Panc1 (cell line): ENCODE measurements around the gene POLQ. TPM values are rescaled to one million over a fixed set of nuclear protein-coding genes. Genes with fewer than 3 reads are reported as not detected.

ENCODE experiments used
- ATAC-seq: fragments of 200-7000 bp; cut with Tn5 transposase; 2 replicates; pipeline ENCODE4 v1.9.1; 2020; ENCODE audit warnings: mild to moderate bottlenecking, moderate library complexity
- BruUV-seq: library from RNA; stranded (reverse); fragments of 400-500 nt; replicated peaks from 2 replicates; lab custom pipeline; 2021; lab: Mats Ljungman, UMichigan
- CTCF ChIA-PET: fragments of 300-600 bp; sonication (Branson Sonifier 250); formaldehyde crosslinking; loops from one replicate; lab custom pipeline; 2022; ENCODE audit warnings: antibody characterized with exemption; lab: Charles Lee
- POLR2A ChIA-PET: fragments of 300-600 bp; sonication (Branson Sonifier 250); formaldehyde crosslinking; loops from one replicate; lab custom pipeline; 2022; ENCODE audit warnings: antibody characterized with exemption; lab: Charles Lee
- DNase-seq: peaks from one replicate; pipeline ENCODE4 v3.0.0-alpha.2; 2010; ENCODE audit warnings: low read depth, low spot score
- H3K27ac ChIP-seq: 2 replicates; pipeline ENCODE4 v1.5.1; 2011; ENCODE audit warnings: mild to moderate bottlenecking, low read length, inconsistent platforms
- H3K27me3 ChIP-seq: fragments of 200-500 bp; sonication (Bioruptor generic); 2 replicates; pipeline ENCODE4 v1.6.0; 2014; ENCODE audit warnings: low read length, inconsistent platforms; ENCODE audit not compliant: control insufficient read depth, insufficient read depth
- H3K36me3 ChIP-seq: fragments of 200-500 bp; sonication (Bioruptor generic); 2 replicates; pipeline ENCODE4 v1.5.1; 2014; ENCODE audit warnings: inconsistent platforms, mild to moderate bottlenecking, low read length, moderate library complexity; ENCODE audit not compliant: control insufficient read depth, insufficient read depth
- H3K4me1 ChIP-seq: 2 replicates; pipeline ENCODE4 v1.5.1; 2011; ENCODE audit warnings: inconsistent platforms, mild to moderate bottlenecking, low read length, moderate library complexity; ENCODE audit not compliant: control insufficient read depth, insufficient read depth
- H3K4me3 ChIP-seq, 2 experiments: 2 replicates each; pipeline ENCODE4 v1.5.1; 2011 to 2012; ENCODE audit warnings: low read depth in 2 of 2, low read length in 2 of 2, mild to moderate bottlenecking in 2 of 2, inconsistent platforms in 1 of 2, moderate library complexity in 1 of 2
- H3K9me3 ChIP-seq: fragments of 200-500 bp; sonication (Bioruptor generic); 2 replicates; pipeline ENCODE4 v1.5.1; 2014; ENCODE audit warnings: low read depth, mild to moderate bottlenecking, inconsistent platforms, low read length, moderate library complexity; ENCODE audit not compliant: control insufficient read depth, insufficient read depth
- CTCF ChIP-seq: fragments of 450-650 bp; IDR thresholded peaks from 2 replicates; pipeline ENCODE4 v1.5.1; 2017; ENCODE audit warnings: mild to moderate bottlenecking
- POLR2AphosphoS5 ChIP-seq: IDR thresholded peaks from 2 replicates; pipeline ENCODE4 v1.6.1; 2012; ENCODE audit warnings: mild to moderate bottlenecking, low read depth, low read length, moderate library complexity
- REST ChIP-seq, 2 experiments: IDR thresholded peaks; 2 replicates each; pipeline ENCODE4 v1.6.1; 2011 to 2012; ENCODE audit warnings: low read depth in 2 of 2, control low read depth in 1 of 2, low read length in 1 of 2, mild to moderate bottlenecking in 1 of 2, moderate library complexity in 1 of 2; ENCODE audit not compliant: insufficient read depth in 1 of 2
- SIN3A ChIP-seq: IDR thresholded peaks from 2 replicates; pipeline ENCODE4 v1.6.1; 2012; ENCODE audit warnings: low read depth, mild to moderate bottlenecking, low read length, moderate library complexity, borderline replicate concordance; ENCODE audit not compliant: insufficient read depth
- TCF7L2 ChIP-seq: IDR thresholded peaks from 2 replicates; pipeline ENCODE4 v1.6.1; 2011; ENCODE audit warnings: mild to moderate bottlenecking, low read depth, low read length, inconsistent platforms
- in situ Hi-C: cut with HindIII; loops from 2 replicates; pipeline ENCODE4 v1.10.0; 2016; ENCODE audit warnings: low sequenced_read_pairs, low pct_unique_long_range_greater_than_20kb
- intact Hi-C: fragments of 100-400 bp; cut with micrococcal nuclease; formaldehyde crosslinking; loops from one replicate; pipeline ENCODE4 v1.10.0; 2022; ENCODE audit not compliant: unreplicated experiment
- total RNA-seq: library from RNA; stranded (reverse); gene quantifications from one replicate; pipeline ENCODE4 v1.2.1, GENCODE V29; 2021; ENCODE audit not compliant: unreplicated experiment

POLQ gene
- total RNA-seq, 1 experiment from 2014 or later, result 11.9 TPM

DNA sequence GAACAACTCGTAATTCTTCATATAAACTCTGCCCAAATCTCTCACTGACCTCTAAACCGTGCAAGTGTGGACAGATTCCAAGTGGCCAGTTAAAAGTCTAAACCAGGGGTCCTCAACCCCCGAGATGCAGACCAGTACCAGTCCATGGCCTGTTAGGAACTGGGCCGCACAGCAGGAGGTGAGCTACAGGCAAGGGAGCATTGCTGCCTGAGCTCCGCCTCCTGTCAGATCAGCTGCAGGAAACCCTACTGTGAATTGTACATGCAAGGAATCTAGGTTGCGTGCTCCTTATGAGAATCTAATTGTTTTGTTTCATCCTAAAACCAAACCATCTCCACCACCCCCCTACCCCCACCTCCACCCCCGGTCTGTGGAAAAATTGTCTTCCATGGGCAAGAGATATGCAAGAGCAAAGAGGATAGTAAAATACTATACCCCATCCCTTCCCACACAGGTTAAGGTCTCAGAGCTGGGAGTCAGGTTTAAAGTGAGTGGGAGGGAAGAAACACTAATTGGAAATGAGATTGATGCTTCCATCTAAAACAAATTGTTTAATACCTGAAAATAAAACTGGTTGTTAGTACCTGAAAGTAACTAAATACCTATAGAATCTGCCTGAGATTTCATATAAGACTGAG, 54.0 kb downstream of the POLQ start:
- Histone ChIP-seq H3K36me3 (peaks cover 7% of the 10 kb centered on the region; the same call in 1 of the 2 replicates), H3K4me3 (no peak overlapping the region), H3K9me3 (no peaks in the 10 kb centered on the region), H3K27me3 (no peaks in the 10 kb centered on the region), H3K27ac (no peak overlapping the region), H3K4me1 (no peaks in the 10 kb centered on the region)
- TF ChIP-seq CTCF (no peak), TCF7L2 (no peak), SIN3A (no peak), POLR2AphosphoS5 (no peak), REST (IDR thresholded peaks at IDR 0.05; ENCODE audit: insufficient read depth in 1 of 2, low read depth in 2 of 2, low read length in 1 of 2) (no peak)
- CTCF ChIA-PET, result interaction anchor here (0.6 kb wide), 2 partner anchors 56 to 492 kb away, joined by 3 read pairs; no protein-coding TSS in a partner anchor
- no peak for ATAC-seq
- POLR2A ChIA-PET, result no interaction called here
- in situ Hi-C loops, result no loop called here
- intact Hi-C loops, result no loop called here
- DNase-seq, result no peak
- no TSS peak for BruUV-seq

GRCh38 chr3:121490161-121490560, 55.6 kb downstream of the POLQ start:
- TF ChIP-seq REST (IDR thresholded peaks at IDR 0.05; ENCODE audit: insufficient read depth in 1 of 2, low read depth in 2 of 2, low read length in 1 of 2) (no peak), POLR2AphosphoS5 (no peak), SIN3A (no peak), TCF7L2 (no peak), CTCF (no peak)
- no peak for ATAC-seq
- Histone ChIP-seq H3K9me3 (no peaks in the 10 kb centered on the region), H3K4me1 (no peaks in the 10 kb centered on the region), H3K27ac (no peak overlapping the region), H3K27me3 (no peaks in the 10 kb centered on the region), H3K36me3 (peaks cover 7% of the 10 kb centered on the region; the same call in 1 of the 2 replicates), H3K4me3 (no peak overlapping the region)
- intact Hi-C loops, result no loop called here
- in situ Hi-C loops, result no loop called here
- ChIA-PET POLR2A (no interaction called here), CTCF (no interaction called here)
- BruUV-seq, result no TSS peak
- DNase-seq, result no peak
